Muscle layer of duodenum (tissue), 2 donors: ENCODE results near the gene ZNF695.
"Not testable (repeated sequence)": the region's sequence is repeated elsewhere in the genome, so short reads cannot be mapped to it uniquely, and the experiment has no call there.

Experiments
- H3K27ac ChIP-seq: one replicate; pipeline ENCODE4 v1.7.0; 2013; ENCODE audit warnings: mild to moderate bottlenecking, low read length
- H3K27me3 ChIP-seq: one replicate; pipeline ENCODE4 v1.7.0; 2013; ENCODE audit warnings: low read depth, mild to moderate bottlenecking, control low read depth, low read length
- H3K36me3 ChIP-seq, 2 donors: one replicate each; pipeline ENCODE4 v1.7.0; 2013; ENCODE audit warnings: low read length in 2 of 2, control low read depth in 1 of 2, mild to moderate bottlenecking in 1 of 2; ENCODE audit not compliant: insufficient read depth in 2 of 2, control insufficient read depth in 1 of 2
- H3K4me1 ChIP-seq, 2 donors: one replicate each; pipeline ENCODE4 v1.7.0; 2013; ENCODE audit warnings: low read length in 2 of 2, mild to moderate bottlenecking in 2 of 2, control low read depth in 1 of 2, moderate library complexity in 1 of 2; ENCODE audit not compliant: insufficient read depth in 2 of 2, control insufficient read depth in 1 of 2
- H3K4me3 ChIP-seq, 2 donors: one replicate each; pipeline ENCODE4 v1.7.0; 2013; ENCODE audit warnings: low read length in 2 of 2, low read depth in 1 of 2, mild to moderate bottlenecking in 1 of 2
- H3K9me3 ChIP-seq, 2 donors: one replicate each; pipeline ENCODE4 v1.7.0; 2013; ENCODE audit warnings: low read length in 2 of 2, control low read depth in 1 of 2, mild to moderate bottlenecking in 1 of 2; ENCODE audit not compliant: control insufficient read depth in 1 of 2
- donor health status: healthy.

The ZNF695 gene

GRCh38 chr1:247007511-247008405, at the start of gene ZNF695:
ZNF695 (minus strand) TSS chr1:247008057; CDS start chr1:247007908, 149 bp downstream.
- H3K9me3 ChIP-seq = peaks cover 0 to 2% of the 10 kb centered on the region in 2 donors
- no peak within 1 kb of the TSS for H3K27ac ChIP-seq

DNA sequence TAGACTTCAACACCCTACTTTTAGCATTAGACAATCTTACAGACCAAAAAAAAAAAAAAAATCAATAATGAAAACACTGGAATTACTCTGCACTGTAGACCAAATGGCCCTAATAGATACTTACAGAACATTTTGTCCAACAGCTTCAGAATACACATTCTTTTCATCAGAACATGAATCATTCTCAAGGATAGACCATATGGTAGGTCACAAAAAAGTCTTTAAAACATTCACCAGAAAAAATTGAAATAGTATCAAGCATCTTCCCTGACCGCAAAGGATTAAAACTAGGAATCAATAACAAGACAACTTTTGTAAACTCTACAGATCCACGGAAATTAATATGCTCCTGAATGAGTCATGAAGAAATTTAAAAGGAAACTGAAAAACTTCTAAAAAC, 48.2 kb upstream of the ZNF695 start:
- H3K4me3 ChIP-seq = no peak overlapping the region
- peaks cover 0 to 5% of the 10 kb centered on the region in 2 donors for H3K4me1 ChIP-seq
- H3K9me3 ChIP-seq = peaks cover 9 to 30% of the 10 kb centered on the region in 2 donors
- no peaks in the 10 kb centered on the region for H3K36me3 ChIP-seq
- no peaks in the 10 kb centered on the region for H3K27me3 ChIP-seq
- no peak overlapping the region for H3K27ac ChIP-seq

More at GRCh38 chr1:247007511-247008405, at the start of gene ZNF695:
- Histone ChIP-seq H3K36me3 (no peaks in the 10 kb centered on the region), H3K27me3 (no peaks in the 10 kb centered on the region), H3K4me1 (no peaks in the 10 kb centered on the region), H3K4me3 (peak within 1 kb of the TSS; percentile 70 to 83)

GRCh38 chr1:247054992-247055415, 47.1 kb upstream of the ZNF695 start:
- peaks cover 9 to 30% of the 10 kb centered on the region in 2 donors for H3K9me3 ChIP-seq
- no peaks in the 10 kb centered on the region for H3K36me3 ChIP-seq
- peaks cover 0 to 5% of the 10 kb centered on the region in 2 donors for H3K4me1 ChIP-seq
- no peak overlapping the region for H3K4me3 ChIP-seq
- H3K27me3 ChIP-seq = no peaks in the 10 kb centered on the region
- no peak overlapping the region for H3K27ac ChIP-seq

DNA sequence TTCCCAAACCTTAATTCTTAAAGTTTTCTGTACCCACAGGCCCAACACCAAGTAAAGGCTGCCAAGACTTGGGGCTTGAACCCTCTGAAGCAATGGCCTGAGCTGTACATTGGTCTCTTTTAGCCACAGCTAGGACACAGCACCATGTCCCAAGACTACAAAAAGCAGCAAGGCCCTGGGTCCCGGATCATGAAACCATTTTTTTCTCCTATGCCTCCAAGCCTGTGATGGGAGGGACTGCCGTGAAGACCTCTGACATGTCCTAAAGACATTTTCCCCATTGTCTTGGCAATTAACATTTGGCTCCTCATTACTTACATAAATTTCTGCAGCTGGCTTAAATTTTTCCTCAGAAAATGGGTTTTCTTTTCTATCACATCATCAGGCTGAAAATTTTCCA, 39.8 kb upstream of the ZNF695 start:
- H3K27ac ChIP-seq = no peak overlapping the region
- H3K9me3 ChIP-seq = peaks cover 8 to 27% of the 10 kb centered on the region in 2 donors
- no peaks in the 10 kb centered on the region for H3K4me1 ChIP-seq
- H3K27me3 ChIP-seq = no peaks in the 10 kb centered on the region
- peaks cover 0 to 4% of the 10 kb centered on the region in 2 donors for H3K36me3 ChIP-seq
- H3K4me3 ChIP-seq = no peak overlapping the region

DNA sequence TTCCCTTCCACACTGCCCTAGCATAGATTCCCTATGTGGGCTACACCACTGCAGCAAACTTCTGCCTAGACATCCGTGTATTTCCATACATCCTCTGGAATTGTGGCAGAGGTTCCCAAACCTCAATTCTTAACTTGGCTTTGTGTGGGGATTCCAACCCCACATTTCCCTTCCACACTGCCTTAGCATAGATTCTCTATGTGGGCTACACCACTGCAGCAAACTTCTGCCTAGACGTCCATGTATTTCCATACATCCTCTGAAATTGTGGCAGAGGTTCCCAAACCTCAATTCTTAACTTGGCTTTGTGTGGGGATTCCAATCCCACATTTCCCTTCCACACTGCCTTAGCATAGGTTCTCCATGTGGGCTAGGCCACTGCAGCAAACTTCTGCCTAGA, 39.4 kb upstream of the ZNF695 start:
- peaks cover 0 to 4% of the 10 kb centered on the region in 2 donors for H3K36me3 ChIP-seq
- peaks cover 4 to 27% of the 10 kb centered on the region in 2 donors for H3K9me3 ChIP-seq
- H3K27ac ChIP-seq = no peak overlapping the region
- no peaks in the 10 kb centered on the region for H3K27me3 ChIP-seq
- peak overlapping the region in 1 of 2 donors; percentile 1 for H3K4me3 ChIP-seq
- no peaks in the 10 kb centered on the region for H3K4me1 ChIP-seq

- Histone ChIP-seq H3K9me3 (peaks cover 7 to 32% of the 10 kb centered on the region in 2 donors), H3K36me3 (peaks cover 0 to 17% of the 10 kb centered on the region in 2 donors), H3K4me1 (no peaks in the 10 kb centered on the region), H3K27ac (no peak overlapping the region), H3K4me3 (no peak overlapping the region), H3K27me3 (no peaks in the 10 kb centered on the region)
Observed at GRCh38 chr1:247043406-247043805, 35.5 kb upstream of the ZNF695 start.

DNA sequence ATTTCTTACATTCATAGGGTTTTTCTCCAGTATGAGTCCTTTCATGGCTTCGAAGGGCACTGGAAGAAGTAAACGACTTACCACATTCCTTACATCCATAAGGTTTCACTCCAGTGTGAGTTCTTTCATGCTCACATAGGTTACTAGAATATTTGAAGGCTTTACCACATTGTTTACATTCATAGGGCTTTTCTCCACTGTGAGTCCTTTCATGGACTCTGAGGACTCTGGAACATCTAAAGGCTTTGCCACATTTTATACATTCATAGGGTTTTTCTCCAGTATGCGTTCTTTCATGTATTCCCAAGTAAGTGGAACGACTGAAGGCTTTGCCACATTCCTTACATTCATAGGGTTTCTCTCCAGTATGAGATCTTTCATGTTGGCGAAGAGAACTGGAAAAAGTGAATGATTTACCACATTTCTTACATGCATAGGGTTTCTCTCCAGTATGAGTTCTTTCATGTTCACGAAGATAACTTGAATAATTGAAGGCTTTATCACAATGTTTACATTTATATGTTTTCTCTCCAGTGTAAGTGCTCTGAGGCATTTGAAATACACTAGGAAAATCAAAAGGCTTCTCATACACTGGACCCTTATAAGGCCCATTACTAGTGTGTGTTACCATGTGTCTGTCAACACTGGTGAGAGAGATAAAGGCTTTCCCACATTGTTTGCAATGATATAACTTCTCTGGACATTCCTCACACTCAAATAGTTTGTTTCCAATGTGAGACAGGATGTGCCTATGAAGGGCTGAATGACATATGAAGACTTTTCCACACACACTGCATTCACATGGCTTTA, 29.9 kb upstream of the ZNF695 start:
- Histone ChIP-seq H3K36me3 (peaks cover 18 to 63% of the 10 kb centered on the region in 2 donors), H3K4me3 (peak overlapping the region; percentile 9 to 39), H3K27ac (no peak overlapping the region)

GRCh38 chr1:247032306-247032705, 24.4 kb upstream of the ZNF695 start:
- H3K27me3 ChIP-seq, H3K4me1 ChIP-seq, H3K27ac ChIP-seq, H3K4me3 ChIP-seq: not testable (repeated sequence)
- Histone ChIP-seq H3K36me3 (peaks cover 10 to 38% of the 10 kb centered on the region in 2 donors), H3K9me3 (peaks cover 26 to 50% of the 10 kb centered on the region in 2 donors)

More for the DNA sequence above, 29.9 kb upstream of the ZNF695 start:
- Histone ChIP-seq H3K9me3 (peaks cover 37 to 42% of the 10 kb centered on the region in 2 donors), H3K4me1 (no peaks in the 10 kb centered on the region), H3K27me3 (no peaks in the 10 kb centered on the region)

- Histone ChIP-seq H3K4me3 (peak overlapping the region in 1 of 2 donors; percentile 1), H3K9me3 (peaks cover 0 to 20% of the 10 kb centered on the region in 2 donors)
- H3K27me3 ChIP-seq, H3K27ac ChIP-seq, H3K4me1 ChIP-seq, H3K36me3 ChIP-seq: not testable (repeated sequence)
Observed at GRCh38 chr1:247024658-247025057, 16.8 kb upstream of the ZNF695 start.

DNA sequence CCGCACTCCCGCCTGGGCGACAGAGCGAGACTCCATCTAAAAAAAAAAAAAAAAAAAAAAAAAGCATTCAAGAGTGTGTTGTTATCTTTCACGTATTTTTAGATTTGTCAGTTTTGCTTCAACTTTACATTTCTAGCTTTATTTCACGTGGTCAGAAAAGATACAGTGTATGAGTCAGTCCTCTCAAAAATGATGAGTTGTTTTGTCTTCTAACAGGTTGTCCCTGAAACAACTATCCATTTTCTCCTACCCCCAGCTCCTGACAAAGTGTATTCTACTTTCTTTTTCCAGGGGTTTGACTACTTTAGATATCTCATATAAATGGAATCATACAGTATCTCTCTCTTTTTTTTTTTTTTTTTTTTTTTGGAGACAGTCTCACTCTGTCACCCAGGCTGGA, 5.5 kb upstream of the ZNF695 start:
- no peaks in the 10 kb centered on the region for H3K36me3 ChIP-seq
- peaks cover 0 to 5% of the 10 kb centered on the region in 2 donors for H3K9me3 ChIP-seq
- H3K4me3 ChIP-seq = no peak overlapping the region
- no peaks in the 10 kb centered on the region for H3K4me1 ChIP-seq
- no peaks in the 10 kb centered on the region for H3K27me3 ChIP-seq
- no peak overlapping the region for H3K27ac ChIP-seq

GRCh38 chr1:247008406-247008799, 546 bp upstream of the ZNF695 start:
- no peaks in the 10 kb centered on the region for H3K27me3 ChIP-seq
- no peak overlapping the region for H3K27ac ChIP-seq
- peak overlapping the region; percentile 70 to 83 for H3K4me3 ChIP-seq
- no peaks in the 10 kb centered on the region for H3K4me1 ChIP-seq
- H3K9me3 ChIP-seq = peaks cover 0 to 2% of the 10 kb centered on the region in 2 donors
- no peaks in the 10 kb centered on the region for H3K36me3 ChIP-seq
